HG03457 (cell line): ENCODE results near the gene XRCC1.
A peak's percentile ranks its signal among the peaks of the same experiment; 100 is the strongest.

Experiments
- ATAC-seq: cut with Tn5 transposase; IDR thresholded peaks from one replicate; pipeline ENCODE4 v1.9.1; 2021; ENCODE audit warnings: moderate number of reproducible peaks; ENCODE audit not compliant: unreplicated experiment

The XRCC1 gene

DNA sequence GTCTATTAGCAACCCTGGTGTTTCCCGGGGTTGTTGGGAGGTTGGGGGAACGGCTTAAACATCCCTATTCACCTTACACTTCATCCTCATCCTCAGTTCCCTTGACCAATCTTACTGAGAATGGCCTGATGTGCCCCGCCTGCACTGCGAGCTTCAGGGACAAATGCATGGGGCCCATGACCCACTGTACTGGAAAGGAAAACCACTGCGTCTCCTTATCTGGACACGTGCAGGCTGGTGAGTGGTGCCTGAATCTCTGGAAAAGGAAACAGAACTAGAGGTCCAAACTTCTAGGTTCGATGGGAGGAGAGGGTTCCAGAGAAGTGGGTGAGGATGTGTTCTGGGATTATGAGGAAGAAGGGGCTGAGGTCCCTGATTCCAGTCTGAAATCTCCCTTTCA is 6.1 kb upstream of the XRCC1 start:
- no peak for ATAC-seq

DNA sequence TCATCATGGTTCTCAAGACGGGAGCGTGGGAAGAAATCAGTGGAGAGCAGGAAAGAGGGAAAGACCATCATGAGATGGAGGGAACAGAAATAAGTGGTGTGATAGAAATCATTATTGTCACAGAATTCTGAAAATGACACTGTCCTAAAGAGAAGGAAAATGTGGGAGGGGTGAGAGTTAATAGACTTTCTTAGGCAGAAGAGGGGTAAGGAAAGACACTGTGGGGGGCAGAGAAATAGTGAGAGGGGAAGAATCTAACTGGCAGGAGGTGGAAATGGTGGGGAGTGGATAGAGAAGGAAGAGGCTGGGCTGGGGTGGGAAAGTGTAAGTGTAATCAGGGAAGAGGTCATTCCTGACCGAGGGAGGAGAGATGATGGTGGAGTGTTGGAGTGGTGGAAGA is 3.5 kb upstream of the XRCC1 start:
- no peak for ATAC-seq

GRCh38 chr19:43575955-43576878 is 890 bp upstream of the XRCC1 start:
- ATAC-seq: no peak

GRCh38 chr19:43574424-43575155 is 737 bp downstream of the XRCC1 start:
- no peak for ATAC-seq

GRCh38 chr19:43572171-43572588 is 3.1 kb downstream of the XRCC1 start:
- ATAC-seq: no peak

- no peak for ATAC-seq
Measured at GRCh38 chr19:43570174-43570791, 5.0 kb downstream of the XRCC1 start.

DNA sequence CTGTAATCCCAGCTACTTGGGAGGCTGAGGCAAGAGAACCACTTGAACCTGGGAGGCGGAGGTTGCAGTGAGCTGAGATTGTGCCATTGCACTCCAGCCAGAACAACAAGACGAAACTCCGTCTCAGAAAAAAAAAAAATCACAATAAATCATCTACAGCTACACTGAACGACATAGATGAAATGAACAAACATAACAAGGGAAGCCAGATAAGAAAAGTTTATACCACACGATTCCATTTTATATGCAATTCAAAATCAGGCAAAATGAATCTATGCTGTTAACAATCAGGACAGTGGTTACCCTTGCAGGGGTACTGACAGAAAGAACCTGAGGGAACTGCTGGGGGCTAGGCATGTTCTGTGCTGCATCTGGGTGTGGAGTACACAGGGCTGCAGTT is 5.7 kb downstream of the XRCC1 start:
- no peak for ATAC-seq

- ATAC-seq: no peak
Measured at GRCh38 chr19:43564800-43565199, 10.5 kb downstream of the XRCC1 start.

DNA sequence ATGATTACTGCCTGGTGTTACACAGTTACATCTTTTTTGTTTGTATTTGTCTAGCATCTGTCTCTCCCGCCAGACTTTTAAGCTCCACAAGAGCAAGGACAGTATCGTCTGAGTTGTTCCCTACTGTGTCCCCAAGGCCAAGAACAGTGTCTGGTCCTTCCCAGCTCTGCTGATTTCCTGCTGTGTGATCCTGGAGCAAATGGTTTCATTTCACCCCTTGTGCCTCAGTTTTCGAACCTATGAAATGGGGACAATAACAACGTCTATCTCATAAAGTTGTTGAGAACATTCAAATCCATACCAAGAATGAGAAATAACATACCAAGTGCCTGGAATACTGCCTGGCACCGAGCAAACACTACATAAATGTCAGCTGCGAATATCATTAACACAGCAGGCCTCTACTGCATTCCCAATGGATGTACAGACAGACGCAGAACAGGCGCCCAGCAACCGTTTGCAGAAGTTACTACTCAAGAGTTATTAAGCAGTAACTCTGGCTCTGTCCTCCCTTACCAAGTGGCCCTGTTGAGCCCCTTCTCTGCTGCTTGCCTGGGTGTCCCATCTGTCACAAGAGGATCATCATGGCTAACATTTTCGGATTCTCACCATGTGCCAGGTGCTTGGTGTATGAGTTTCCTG is 11.4 kb downstream of the XRCC1 start:
- ATAC-seq: no peak

DNA sequence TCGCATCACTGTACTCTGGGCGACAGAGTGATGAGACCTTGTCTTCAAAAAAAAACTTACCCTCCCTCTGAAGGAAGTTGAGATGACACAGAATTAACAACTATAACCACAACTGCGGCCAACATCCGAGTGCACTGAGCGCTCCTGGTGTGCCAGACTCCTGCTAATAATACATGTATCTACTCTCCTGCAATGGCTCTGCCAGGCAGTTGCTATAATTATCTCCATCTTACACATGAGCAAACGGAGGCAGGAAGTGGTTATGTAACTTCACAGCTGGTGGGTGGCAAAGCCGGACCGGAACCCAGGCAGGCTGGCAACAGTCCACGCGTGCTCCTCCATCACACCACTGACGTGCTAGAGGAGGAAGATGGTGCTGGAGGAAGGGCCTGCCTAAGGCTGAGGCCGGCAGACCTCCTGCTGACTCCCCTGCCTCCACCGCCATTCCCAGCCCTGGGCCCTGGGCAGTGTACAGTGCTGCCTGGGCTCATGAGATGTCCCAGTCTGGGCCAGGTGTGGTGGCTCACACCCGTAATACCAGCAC is 12.6 kb downstream of the XRCC1 start:
- peak; percentile 78 for ATAC-seq

DNA sequence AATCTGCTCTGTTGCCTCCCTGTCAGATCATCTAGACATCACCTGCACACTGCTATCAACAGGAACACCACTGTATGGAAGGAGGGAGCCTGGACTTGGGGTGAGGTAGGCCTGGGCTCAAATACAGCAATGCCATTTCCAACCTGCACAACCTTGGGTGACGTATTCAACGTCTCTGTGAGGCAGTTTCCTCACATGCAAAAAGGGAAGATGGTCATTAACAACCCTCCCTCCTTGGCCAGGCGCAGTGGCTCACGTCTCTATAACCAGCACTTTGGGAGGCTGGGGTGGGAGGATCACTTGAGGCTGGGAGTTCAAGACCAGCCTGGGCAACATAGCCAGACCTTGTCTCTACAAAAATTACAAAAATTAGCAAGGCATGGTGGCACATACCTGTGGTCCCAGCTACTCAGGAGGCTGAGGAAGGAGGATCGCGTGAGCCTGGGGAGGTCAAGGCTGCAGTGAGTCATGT is 13.1 kb downstream of the XRCC1 start:
- ATAC-seq: no peak

DNA sequence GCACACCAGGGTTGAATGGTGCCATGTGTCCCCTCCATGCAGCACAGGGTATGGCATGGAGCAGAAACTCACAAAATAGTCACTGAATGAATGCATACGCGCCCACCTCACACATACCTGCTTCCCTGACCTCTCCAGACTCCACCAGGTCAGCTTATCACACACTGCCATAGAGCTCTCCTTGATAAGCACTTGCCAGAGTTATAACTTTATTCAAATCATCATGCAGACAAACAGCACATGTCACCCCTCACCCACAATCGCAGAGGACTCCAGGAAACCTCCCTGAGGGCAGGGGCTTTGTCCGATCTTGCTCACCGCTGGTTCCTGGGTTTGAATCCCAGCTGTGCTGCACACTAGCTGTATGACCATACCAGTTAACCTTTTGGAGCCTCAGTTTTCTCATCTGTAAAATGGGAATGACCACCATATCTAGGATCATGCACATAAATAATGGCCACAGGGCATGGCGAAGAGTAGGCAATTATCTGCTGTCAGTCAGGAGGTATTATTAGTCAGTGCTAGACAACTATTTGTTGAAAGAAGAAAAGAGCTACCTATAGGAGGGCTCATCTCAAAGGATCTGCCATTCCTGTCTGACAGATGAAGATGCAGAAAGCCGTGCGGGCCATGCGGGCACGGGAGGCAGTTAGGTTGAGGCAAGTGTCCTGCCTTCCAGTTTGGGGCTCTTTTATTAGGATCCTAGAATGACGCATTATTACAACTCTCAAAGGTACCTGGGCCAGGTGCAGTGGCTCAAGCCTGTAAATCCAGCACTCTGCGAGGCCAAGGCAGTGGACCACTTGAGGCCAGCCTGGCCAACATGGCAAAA is 14.0 kb downstream of the XRCC1 start:
- ATAC-seq: no peak

- no peak for ATAC-seq
Measured at GRCh38 chr19:43560687-43561086, 14.6 kb downstream of the XRCC1 start.

DNA sequence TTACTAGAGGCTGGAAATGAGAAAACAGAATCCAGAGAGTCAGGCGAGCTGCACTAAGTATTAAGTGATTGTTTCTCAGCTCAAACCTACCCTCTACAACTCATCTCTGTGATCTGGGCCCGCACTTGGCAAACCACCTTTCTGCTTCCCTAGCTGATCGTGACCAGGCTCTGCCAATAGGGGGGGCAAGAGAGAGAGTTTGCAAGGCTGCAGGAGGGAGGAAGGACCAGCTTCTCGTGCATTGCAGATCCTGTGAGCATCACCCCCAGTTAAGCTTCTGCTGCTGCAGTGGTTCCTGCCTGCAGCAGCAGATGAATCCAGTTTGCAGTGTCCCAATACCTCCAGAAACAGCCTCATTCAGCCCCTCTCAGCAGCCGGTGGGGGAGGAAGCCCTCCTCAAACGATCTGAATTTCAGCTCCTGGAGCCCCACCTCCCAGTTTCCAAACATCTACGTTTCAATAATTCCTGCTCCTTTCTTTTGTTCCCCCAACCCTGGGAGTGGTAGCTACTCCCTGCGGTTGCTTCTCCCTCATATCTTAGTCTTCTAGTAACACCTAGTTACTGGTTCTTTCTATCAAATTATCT is 20.0 kb downstream of the XRCC1 start:
- no peak for ATAC-seq

DNA sequence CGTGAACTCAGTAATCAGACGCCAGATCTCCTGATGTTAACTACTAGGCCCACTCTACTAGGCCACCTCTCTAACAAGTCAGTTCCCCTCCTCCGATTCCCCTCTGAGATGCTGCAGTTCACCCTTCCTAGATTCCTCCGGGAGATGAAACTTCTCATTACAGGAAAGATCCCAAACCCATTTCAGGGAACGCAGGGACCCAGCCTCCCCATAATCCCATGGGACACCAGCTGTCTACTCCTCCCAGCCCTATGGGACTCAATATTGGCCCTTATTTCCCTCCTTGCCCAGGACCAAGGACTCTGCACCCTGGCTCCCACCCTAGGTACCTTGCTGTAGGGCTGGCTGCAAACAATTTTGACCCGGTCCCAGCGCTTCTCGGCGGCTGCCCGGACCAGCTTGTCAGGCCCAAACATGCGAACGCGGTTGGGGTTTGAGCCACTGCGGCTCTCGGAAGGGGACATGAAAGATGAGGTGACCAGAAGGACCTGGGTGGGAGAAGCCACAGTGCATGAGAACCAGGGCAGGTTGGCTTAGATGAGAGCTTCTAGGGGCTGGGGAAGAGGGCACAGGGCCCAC is 20.9 kb downstream of the XRCC1 start:
- no peak for ATAC-seq

DNA sequence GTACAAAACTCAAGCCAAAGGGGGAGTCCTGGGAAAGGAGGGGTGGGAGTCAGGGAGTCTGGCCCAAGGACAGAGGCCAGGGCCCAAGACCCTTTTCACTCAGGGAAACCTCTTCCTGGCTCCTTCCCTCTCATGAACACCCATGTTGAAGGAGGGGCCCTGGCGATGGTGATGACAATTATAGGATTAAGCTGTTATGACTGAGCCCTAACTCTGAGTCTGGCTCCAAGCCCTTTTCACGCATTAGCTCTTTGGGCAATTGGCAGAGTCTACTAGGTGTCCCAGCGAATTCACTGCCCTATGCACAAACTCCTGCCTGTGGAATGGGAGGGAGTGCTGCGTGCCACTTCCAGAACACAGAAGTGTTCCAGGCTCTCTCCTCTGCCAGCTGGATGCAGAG is 21.7 kb downstream of the XRCC1 start:
- ATAC-seq: no peak

GRCh38 chr19:43552616-43553015 is 22.7 kb downstream of the XRCC1 start:
- no peak for ATAC-seq

DNA sequence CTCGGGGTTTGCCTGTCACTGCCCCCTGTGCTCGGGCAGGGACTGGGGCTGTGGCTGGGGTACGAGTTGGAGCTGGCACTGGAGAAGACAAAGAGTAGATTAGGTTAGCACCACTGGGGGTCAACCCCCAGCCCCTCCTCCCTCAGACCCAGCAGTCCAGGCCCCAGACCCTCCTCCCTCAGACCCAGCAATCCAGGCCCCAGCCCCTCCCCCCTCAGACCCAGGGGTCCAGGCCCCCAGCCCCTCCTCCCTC is 23.2 kb downstream of the XRCC1 start:
- no peak for ATAC-seq

DNA sequence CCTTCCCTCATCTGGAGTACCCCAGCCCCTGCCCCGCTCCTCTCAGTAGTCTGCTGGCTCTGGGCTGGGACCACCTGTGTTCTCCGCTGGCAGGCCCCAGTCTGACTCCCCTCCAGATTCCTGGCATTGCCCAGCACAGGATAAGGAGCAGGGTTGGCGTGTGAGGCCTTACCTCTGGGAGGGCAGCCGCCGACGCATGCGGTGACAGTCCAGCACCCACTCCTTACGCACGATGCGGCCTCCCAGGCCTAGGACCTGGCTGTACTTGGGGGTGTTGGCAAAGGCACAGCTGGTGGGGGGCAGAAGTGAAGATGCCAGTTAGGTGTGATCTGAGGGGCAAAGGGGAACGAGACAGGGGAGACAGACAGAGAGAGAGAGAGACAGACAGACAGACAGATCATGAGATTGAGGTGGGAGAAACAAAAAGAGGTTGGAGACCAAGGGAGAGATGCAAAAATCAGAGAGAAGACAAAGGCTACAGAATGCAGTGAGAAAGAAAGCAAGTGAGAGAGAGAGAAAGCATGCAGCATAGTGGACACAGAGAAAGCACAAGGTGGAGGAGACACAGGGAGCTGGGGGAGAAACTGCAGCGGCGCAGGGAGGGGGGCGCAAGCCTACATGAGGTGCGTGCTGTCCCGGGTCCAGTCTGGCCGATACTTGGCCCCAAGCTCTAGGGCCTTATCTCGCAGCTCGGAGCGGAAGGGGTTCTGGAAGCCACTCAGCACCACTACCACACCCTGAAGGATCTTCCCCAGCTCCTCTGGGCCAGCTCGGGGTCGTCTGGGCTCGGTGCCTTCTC is 23.7 kb downstream of the XRCC1 start:
- ATAC-seq: no peak
